SJCRH30 (cell line): Measurements from ENCODE around the gene LYST. TPM values are rescaled to one million over a fixed set of nuclear protein-coding genes. Genes with fewer than 3 reads are reported as not detected.
"Not testable (repeated sequence)": the region's sequence is repeated elsewhere in the genome, so short reads cannot be mapped to it uniquely, and the experiment has no call there.

Experiments used
- DNase-seq, 2 experiments: peaks; one replicate each; pipeline ENCODE4 v3.0.0-alpha.2; 2015 to 2020
- H3K27ac ChIP-seq: fragments of 250-450 bp; sonication (Bioruptor Pico); 2 replicates; pipeline ENCODE4 v1.5.1; 2020; ENCODE audit warnings: mild to moderate bottlenecking, moderate library complexity
- H3K27me3 ChIP-seq: fragments of 250-450 bp; sonication (Bioruptor Pico); 2 replicates; pipeline ENCODE4 v1.5.1; 2020; ENCODE audit warnings: mild to moderate bottlenecking, moderate library complexity
- H3K36me3 ChIP-seq: fragments of 250-450 bp; sonication (Bioruptor Pico); 2 replicates; pipeline ENCODE4 v1.5.1; 2020; ENCODE audit warnings: mild to moderate bottlenecking, moderate library complexity
- H3K4me1 ChIP-seq: fragments of 250-450 bp; sonication (Bioruptor Pico); 2 replicates; pipeline ENCODE4 v1.5.1; 2020; ENCODE audit warnings: mild to moderate bottlenecking, moderate library complexity
- H3K4me3 ChIP-seq: fragments of 250-450 bp; sonication (Bioruptor Pico); 2 replicates; pipeline ENCODE4 v1.5.1; 2020; ENCODE audit warnings: mild to moderate bottlenecking, moderate library complexity
- H3K9me3 ChIP-seq: fragments of 250-450 bp; sonication (Bioruptor Pico); replicated peaks from 2 replicates; pipeline ENCODE4 v1.5.1; 2020; ENCODE audit warnings: mild to moderate bottlenecking, moderate library complexity
- total RNA-seq: library from RNA; depleted of rRNA; stranded (reverse); fragments of >200 nt; shearing (Covaris generic); gene quantifications from 2 replicates; pipeline ENCODE4 v1.2.3, GENCODE V29; 2014

LYST gene
- total RNA-seq, 1 experiment from 2014 or later: 2.3 TPM

- Histone ChIP-seq H3K9me3 (no peaks in the 10 kb centered on the region), H3K27me3 (no peaks in the 10 kb centered on the region), H3K27ac (no peak overlapping the region), H3K36me3 (no peaks in the 10 kb centered on the region), H3K4me3 (no peak overlapping the region), H3K4me1 (no peaks in the 10 kb centered on the region)
- DNase-seq: peak; percentile 22 to 52
Measured at GRCh38 chr1:235758931-235759330, 107.8 kb downstream of the LYST start.

- Histone ChIP-seq H3K27me3 (no peaks in the 10 kb centered on the region), H3K9me3 (no peaks in the 10 kb centered on the region)
Measured at GRCh38 chr1:235757587-235758096, 109.1 kb downstream of the LYST start.

GRCh38 chr1:235754186-235754585 lies 112.5 kb downstream of the LYST start:
- not testable (repeated sequence) for H3K27me3 ChIP-seq, DNase-seq, H3K36me3 ChIP-seq, H3K4me3 ChIP-seq, H3K9me3 ChIP-seq, H3K27ac ChIP-seq, H3K4me1 ChIP-seq

More at GRCh38 chr1:235757587-235758096, 109.1 kb downstream of the LYST start:
- no peak overlapping the region for H3K4me3 ChIP-seq
- H3K36me3 ChIP-seq: no peaks in the 10 kb centered on the region
- H3K4me1 ChIP-seq: no peaks in the 10 kb centered on the region
- no peak overlapping the region for H3K27ac ChIP-seq
- no peak for DNase-seq

- DNase-seq: no peak
Measured at GRCh38 chr1:235749755-235750300, 116.9 kb downstream of the LYST start.

GRCh38 chr1:235748747-235749146 lies 118.0 kb downstream of the LYST start:
- Histone ChIP-seq H3K4me3 (no peak overlapping the region), H3K9me3 (no peaks in the 10 kb centered on the region), H3K27ac (no peak overlapping the region), H3K4me1 (no peaks in the 10 kb centered on the region), H3K27me3 (no peaks in the 10 kb centered on the region), H3K36me3 (no peaks in the 10 kb centered on the region)
- DNase-seq: no peak

More at GRCh38 chr1:235749755-235750300, 116.9 kb downstream of the LYST start:
- H3K4me3 ChIP-seq: no peak overlapping the region
- H3K36me3 ChIP-seq: no peaks in the 10 kb centered on the region
- no peaks in the 10 kb centered on the region for H3K4me1 ChIP-seq
- no peak overlapping the region for H3K27ac ChIP-seq
- H3K27me3 ChIP-seq: no peaks in the 10 kb centered on the region
- H3K9me3 ChIP-seq: no peaks in the 10 kb centered on the region

- H3K9me3 ChIP-seq: no peaks in the 10 kb centered on the region
- H3K27me3 ChIP-seq: no peaks in the 10 kb centered on the region
- DNase-seq: no peak
- H3K4me3 ChIP-seq: no peak overlapping the region
- no peaks in the 10 kb centered on the region for H3K36me3 ChIP-seq
- H3K4me1 ChIP-seq: no peaks in the 10 kb centered on the region
- H3K27ac ChIP-seq: no peak overlapping the region
Measured at GRCh38 chr1:235746245-235746644, 120.5 kb downstream of the LYST start.

- Histone ChIP-seq H3K27me3 (no peaks in the 10 kb centered on the region), H3K36me3 (no peaks in the 10 kb centered on the region), H3K4me1 (no peaks in the 10 kb centered on the region), H3K4me3 (no peak overlapping the region), H3K9me3 (no peaks in the 10 kb centered on the region), H3K27ac (no peak overlapping the region)
- DNase-seq: no peak
Measured at GRCh38 chr1:235745503-235746136, 121.1 kb downstream of the LYST start.

GRCh38 chr1:235742914-235743599 lies 123.6 kb downstream of the LYST start:
- no peak for DNase-seq
- Histone ChIP-seq H3K9me3 (no peaks in the 10 kb centered on the region), H3K36me3 (no peaks in the 10 kb centered on the region), H3K4me1 (no peaks in the 10 kb centered on the region), H3K27ac (no peak overlapping the region), H3K4me3 (no peak overlapping the region), H3K27me3 (no peaks in the 10 kb centered on the region)

- Histone ChIP-seq H3K4me1 (no peaks in the 10 kb centered on the region), H3K27ac (no peak overlapping the region), H3K4me3 (no peak overlapping the region), H3K36me3 (no peaks in the 10 kb centered on the region), H3K9me3 (no peaks in the 10 kb centered on the region), H3K27me3 (no peaks in the 10 kb centered on the region)
- DNase-seq: no peak
Measured at GRCh38 chr1:235741294-235741693, 125.4 kb downstream of the LYST start.

- H3K9me3 ChIP-seq: no peaks in the 10 kb centered on the region
- no peak overlapping the region for H3K27ac ChIP-seq
- no peak for DNase-seq
- H3K4me3 ChIP-seq: no peak overlapping the region
- no peaks in the 10 kb centered on the region for H3K27me3 ChIP-seq
- H3K36me3 ChIP-seq: no peaks in the 10 kb centered on the region
- H3K4me1 ChIP-seq: peaks cover 7% of the 10 kb centered on the region; the same call in 1 of the 2 replicates
Measured at GRCh38 chr1:235739631-235740030, 127.1 kb downstream of the LYST start.

- H3K9me3 ChIP-seq: no peaks in the 10 kb centered on the region
- no peak overlapping the region for H3K4me3 ChIP-seq
- H3K4me1 ChIP-seq: peaks cover 7% of the 10 kb centered on the region; the same call in 1 of the 2 replicates
- no peak for DNase-seq
- H3K27me3 ChIP-seq: no peaks in the 10 kb centered on the region
- no peaks in the 10 kb centered on the region for H3K36me3 ChIP-seq
- H3K27ac ChIP-seq: no peak overlapping the region
Measured at GRCh38 chr1:235739124-235739523, 127.6 kb downstream of the LYST start.

GRCh38 chr1:235737751-235738150 lies 129.0 kb downstream of the LYST start:
- H3K4me1 ChIP-seq: peaks cover 7% of the 10 kb centered on the region; the same call in 1 of the 2 replicates
- no peaks in the 10 kb centered on the region for H3K9me3 ChIP-seq
- H3K27ac ChIP-seq: no peak overlapping the region
- H3K27me3 ChIP-seq: no peaks in the 10 kb centered on the region
- no peaks in the 10 kb centered on the region for H3K36me3 ChIP-seq
- H3K4me3 ChIP-seq: no peak overlapping the region
- DNase-seq: no peak

- H3K27ac ChIP-seq: no peak overlapping the region
Measured at GRCh38 chr1:235736263-235736662, 130.4 kb downstream of the LYST start.

GRCh38 chr1:235735621-235736020 lies 131.1 kb downstream of the LYST start:
- no peak for DNase-seq
- H3K4me1 ChIP-seq: peaks cover 7% of the 10 kb centered on the region; the same call in 1 of the 2 replicates
- H3K9me3 ChIP-seq: no peaks in the 10 kb centered on the region
- no peak overlapping the region for H3K27ac ChIP-seq
- no peak overlapping the region for H3K4me3 ChIP-seq
- H3K27me3 ChIP-seq: no peaks in the 10 kb centered on the region
- no peaks in the 10 kb centered on the region for H3K36me3 ChIP-seq

More at GRCh38 chr1:235736263-235736662, 130.4 kb downstream of the LYST start:
- peak in 1 of 2 experiments; percentile 26 for DNase-seq
- H3K36me3 ChIP-seq: no peaks in the 10 kb centered on the region
- H3K27me3 ChIP-seq: no peaks in the 10 kb centered on the region
- H3K4me3 ChIP-seq: no peak overlapping the region
- H3K4me1 ChIP-seq: peaks cover 7% of the 10 kb centered on the region; the same call in 1 of the 2 replicates
- H3K9me3 ChIP-seq: no peaks in the 10 kb centered on the region

- Histone ChIP-seq H3K27me3 (no peaks in the 10 kb centered on the region), H3K9me3 (no peaks in the 10 kb centered on the region), H3K4me1 (peaks cover 7% of the 10 kb centered on the region; the same call in 1 of the 2 replicates), H3K36me3 (no peaks in the 10 kb centered on the region), H3K27ac (no peak overlapping the region), H3K4me3 (no peak overlapping the region)
- DNase-seq: no peak
Measured at GRCh38 chr1:235734335-235734734, 132.4 kb downstream of the LYST start.
